G401 (cell line): ENCODE data around the gene CTNNBL1. TPM values are rescaled to one million over a fixed set of nuclear protein-coding genes. Genes with fewer than 3 reads are reported as not detected.

Source experiments
- DNase-seq: peaks from one replicate; pipeline ENCODE4 v3.0.0-alpha.2; 2015; ENCODE audit warnings: low spot score
- in situ Hi-C: cut with HindIII; loops from 2 replicates; pipeline ENCODE4 v1.10.0; 2016; ENCODE audit warnings: low sequenced_read_pairs, mixed read lengths
- total RNA-seq: library from RNA; depleted of rRNA; stranded (reverse); fragments of >200 nt; shearing (Covaris generic); gene quantifications from 2 replicates; pipeline ENCODE4 v1.2.3, GENCODE V29; 2014

The CTNNBL1 gene
- total RNA-seq, 1 experiment from 2014 or later: 119 TPM

DNA sequence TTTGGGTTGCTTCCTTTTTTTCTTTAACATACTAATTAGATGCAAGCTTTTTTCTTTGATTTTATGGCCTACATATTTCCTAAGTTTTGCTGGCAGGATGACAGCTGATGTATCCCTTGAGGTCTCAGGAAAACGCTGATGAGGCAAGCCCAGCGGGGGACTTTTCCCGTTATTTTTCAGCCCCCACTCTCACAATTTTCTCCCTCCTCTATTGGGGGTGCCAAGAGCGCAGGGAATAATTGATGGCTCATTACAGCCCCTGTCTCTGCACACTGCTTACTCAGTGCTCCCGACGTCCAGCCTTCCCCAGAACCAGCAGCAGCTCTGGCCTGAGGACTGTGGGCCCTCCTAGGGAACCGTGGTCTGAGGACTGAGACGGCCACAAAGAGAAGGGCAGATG lies 170.5 kb downstream of the CTNNBL1 start:
- in situ Hi-C loops: no loop called here
- DNase-seq: no peak

DNA sequence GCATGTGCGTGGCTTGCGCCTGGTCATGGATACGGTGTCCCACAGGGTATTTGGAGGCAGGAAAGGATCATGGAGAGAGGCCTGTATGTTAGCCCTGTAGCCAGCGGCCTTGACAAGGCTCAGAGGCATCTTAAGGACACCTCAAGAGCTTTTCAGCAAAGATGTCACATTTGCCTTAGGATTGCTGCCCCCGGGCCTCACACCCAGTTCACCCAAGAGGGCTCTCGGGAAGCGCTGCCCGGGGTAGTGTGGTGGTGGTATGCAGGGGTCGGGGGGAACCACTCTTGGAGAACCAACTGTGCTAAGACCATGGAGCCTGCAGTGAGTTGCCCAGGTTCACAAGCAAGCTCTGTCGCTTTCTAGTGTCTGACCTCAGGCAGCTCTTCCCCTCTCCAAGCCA lies 172.2 kb downstream of the CTNNBL1 start:
- no peak for DNase-seq
- in situ Hi-C loops: no loop called here

DNA sequence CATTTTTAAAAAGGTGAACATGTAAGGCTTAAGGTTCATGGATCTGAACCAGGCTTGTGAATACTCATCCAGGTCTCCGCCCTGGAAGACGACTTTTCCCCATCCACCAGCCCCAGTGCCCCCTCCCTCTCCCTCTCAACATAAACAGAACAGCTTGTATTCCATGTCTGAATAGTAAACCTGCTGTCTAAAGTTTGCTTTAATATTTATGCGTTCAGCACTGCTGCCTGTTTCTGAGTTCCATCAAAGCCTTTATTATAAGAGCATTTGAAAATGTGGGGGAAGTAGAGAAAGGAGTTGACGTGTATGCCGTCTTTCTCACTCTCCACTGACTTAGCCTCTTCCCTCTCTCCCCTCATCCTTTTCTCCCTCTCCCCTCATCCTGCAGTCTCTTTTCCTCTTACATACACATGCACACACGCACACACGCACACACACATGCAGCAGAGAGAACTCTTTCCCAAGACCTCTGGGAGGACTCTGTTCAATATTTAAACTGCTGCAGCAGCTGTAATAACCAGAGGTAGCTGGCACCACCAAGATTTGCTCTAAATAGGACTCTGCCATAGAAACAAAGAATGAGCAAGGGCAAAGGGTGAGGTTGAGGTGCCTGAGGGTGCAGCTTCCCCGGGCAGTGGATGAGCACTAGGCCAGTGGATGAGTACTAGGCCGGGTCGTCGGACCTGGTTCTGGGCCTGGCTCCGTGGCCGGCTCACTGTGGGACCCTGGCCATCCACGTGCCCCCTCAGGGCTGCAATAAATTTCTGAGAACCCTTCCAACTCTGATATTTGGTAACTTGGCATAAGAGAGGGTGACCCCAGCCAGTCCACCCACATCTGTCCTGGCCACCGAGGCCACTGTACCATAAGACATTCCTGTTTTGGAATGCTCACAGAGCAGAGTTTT lies 173.7 kb downstream of the CTNNBL1 start:
- in situ Hi-C loops: no loop called here

GRCh38 chr20:37868851-37869333 lies 175.1 kb downstream of the CTNNBL1 start:
- DNase-seq: no peak
- in situ Hi-C loops: no loop called here

More for the DNA sequence above, 173.7 kb downstream of the CTNNBL1 start:
- no peak for DNase-seq

GRCh38 chr20:37869334-37869861 lies 175.6 kb downstream of the CTNNBL1 start:
- DNase-seq: no peak
- in situ Hi-C loops: no loop called here

DNA sequence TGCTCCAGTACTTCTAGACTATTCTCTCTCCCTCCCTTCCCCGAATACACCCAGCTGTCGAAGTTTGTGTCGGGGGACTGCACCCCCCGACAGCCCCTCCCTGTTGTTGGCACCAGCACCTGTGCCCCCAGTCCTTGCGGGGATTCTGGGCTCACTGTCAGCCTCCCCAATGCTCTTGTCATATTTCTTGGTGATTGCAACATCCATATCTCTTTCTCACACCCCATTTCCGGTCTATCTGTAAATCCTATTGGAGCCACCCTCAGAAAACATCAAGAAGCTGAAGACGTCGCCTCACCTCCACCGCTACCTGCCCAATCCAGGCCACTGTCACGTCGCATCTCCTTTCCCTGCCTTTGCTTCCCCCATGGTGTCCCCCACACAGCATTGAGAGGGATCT lies 176.5 kb downstream of the CTNNBL1 start:
- in situ Hi-C loops: no loop called here
- no peak for DNase-seq

DNA sequence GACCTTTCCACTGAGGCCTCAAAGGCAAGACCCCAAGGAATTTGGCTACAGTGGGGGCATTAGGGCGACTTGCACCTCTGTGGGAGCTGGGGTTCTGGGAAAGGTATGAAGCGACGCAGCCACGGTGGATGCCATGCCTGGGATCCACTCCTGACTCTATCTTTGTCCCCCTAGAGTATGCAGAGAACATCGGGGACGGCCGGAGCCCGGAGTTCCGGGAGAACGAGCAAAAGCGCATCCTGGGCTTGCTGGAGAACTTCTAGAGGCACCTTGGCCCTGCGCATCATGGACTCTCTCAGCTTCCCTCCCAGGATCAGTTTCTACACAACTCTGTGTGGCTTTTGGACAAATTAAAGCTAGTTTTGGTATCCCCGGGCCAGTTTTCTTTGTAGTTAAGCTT lies 177.9 kb downstream of the CTNNBL1 start:
- no peak for DNase-seq
- in situ Hi-C loops: no loop called here

DNA sequence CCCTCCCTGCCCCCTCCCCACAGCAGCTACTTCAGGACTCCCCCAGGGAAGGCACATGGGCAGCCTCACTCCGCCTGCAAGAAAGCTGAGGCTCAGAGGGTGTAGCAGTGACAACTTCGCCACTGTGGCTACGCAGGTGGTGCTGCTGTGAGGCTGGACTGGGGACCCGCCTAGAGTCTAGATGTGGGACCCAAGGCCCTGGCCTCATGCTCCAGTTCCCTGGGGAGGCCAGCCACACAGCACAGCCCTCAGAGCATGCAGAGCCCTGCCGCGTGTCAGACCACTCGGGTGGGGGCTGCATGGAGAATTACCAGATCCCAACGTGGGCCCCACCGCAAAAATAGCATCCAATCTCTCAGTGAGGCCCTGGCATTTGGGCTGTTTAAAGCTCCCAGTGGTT lies 178.3 kb downstream of the CTNNBL1 start:
- in situ Hi-C loops: no loop called here
- no peak for DNase-seq

DNA sequence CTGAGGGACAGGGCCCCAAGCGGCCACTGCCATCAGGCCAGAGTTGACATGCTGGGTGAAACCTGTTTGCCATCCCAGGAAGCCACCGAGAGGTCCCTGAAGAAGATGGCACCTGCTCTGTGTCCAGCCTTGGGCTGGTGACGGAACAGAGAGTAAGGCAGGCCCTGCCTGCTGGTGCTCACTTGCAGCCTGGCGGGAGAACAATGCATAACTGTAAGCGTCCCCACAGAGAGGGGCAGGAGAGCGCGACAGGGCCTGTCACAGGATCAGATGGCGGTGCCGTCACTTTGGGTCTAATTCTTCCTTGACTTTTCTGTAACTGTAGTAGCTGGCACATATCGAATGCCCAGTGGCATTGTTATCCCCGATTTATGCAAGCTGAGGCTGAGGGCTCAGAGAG lies 180.1 kb downstream of the CTNNBL1 start:
- no peak for DNase-seq

GRCh38 chr20:37875460-37876175 lies 181.8 kb downstream of the CTNNBL1 start:
- in situ Hi-C loops: no loop called here
- DNase-seq: no peak

More for the DNA sequence above, 180.1 kb downstream of the CTNNBL1 start:
- in situ Hi-C loops: no loop called here

- DNase-seq: no peak
- in situ Hi-C loops: no loop called here
Observed at GRCh38 chr20:37876863-37877262, 183.0 kb downstream of the CTNNBL1 start.

GRCh38 chr20:37877832-37878772 lies 184.3 kb downstream of the CTNNBL1 start:
- in situ Hi-C loops: no loop called here
- DNase-seq: no peak

GRCh38 chr20:37878835-37879599 lies 185.2 kb downstream of the CTNNBL1 start:
- in situ Hi-C loops: no loop called here

GRCh38 chr20:37879843-37880242 lies 186.0 kb downstream of the CTNNBL1 start:
- in situ Hi-C loops: no loop called here
- no peak for DNase-seq

More at GRCh38 chr20:37878835-37879599, 185.2 kb downstream of the CTNNBL1 start:
- no peak for DNase-seq

DNA sequence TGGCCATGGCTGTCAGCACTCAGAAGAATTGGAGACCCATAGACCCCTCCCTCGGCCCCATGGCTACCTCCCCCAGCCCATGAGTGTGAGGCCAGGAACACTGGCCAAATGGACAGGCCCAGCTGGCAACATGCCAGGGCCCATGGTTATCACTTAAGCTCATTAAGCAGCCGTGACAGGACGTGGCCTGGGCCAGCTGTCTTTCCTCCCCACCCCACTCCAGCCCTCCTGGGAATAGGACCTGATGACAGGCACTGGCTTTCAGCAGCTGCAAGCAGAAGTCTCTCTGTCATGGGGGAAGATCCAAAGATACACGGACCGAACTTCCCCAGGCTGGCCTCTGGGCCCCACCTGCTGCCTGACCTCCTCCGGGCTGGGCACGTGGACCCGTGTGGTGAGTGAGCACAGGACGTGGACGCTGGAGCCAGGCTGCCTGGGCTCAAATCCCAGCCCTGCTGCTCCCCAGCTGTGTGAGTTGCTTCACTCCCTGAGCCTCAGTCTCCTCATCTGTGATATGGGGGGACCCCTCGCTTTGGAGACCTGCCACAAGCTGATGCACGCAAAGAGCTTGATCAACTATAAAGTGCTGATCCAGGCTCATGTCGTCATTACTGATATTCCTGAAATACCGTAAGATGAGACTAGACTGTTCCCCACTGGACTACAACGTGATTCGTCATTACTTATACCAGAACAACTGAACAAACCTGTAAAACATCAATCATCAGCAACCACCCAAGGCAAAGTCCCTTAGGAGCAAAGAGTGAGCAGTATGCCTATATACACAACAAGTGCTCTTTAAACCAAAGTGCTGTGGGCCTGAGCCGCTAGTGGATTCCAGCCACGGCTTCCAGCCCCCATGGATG lies 187.1 kb downstream of the CTNNBL1 start:
- no peak for DNase-seq
- in situ Hi-C loops: no loop called here

GRCh38 chr20:37881601-37882343 lies 187.9 kb downstream of the CTNNBL1 start:
- DNase-seq: no peak
- in situ Hi-C loops: no loop called here
